H1 (cell line): ENCODE results near the gene PHEX. TPM values are rescaled to one million over a fixed set of nuclear protein-coding genes. Genes with fewer than 3 reads are reported as not detected.

Source experiments
- CTCF ChIA-PET: fragments of 300-600 bp; sonication (Branson Sonifier 250); formaldehyde crosslinking; loops from one replicate; lab custom pipeline; 2021; ENCODE audit not compliant: partially characterized antibody; lab: Charles Lee
- POLR2A ChIA-PET: fragments of 300-600 bp; sonication (Branson Sonifier 250); formaldehyde crosslinking; loops from one replicate; lab custom pipeline; 2021; ENCODE audit warnings: inconsistent platforms; ENCODE audit not compliant: partially characterized antibody; lab: Charles Lee
- DNase-seq, 2 experiments: peaks; one replicate each; pipeline versions ENCODE4 v3.0.0 to v3.0.0-alpha.2; 2010 to 2022; ENCODE audit warnings: low spot score in 2 of 2, low read depth in 1 of 2, mixed read lengths in 1 of 2
- FAIRE-seq: peaks from 2 replicates; lab custom pipeline; 2011; peaks lifted over from hg19 to GRCh38; lab: Jason Lieb, UNC
- H2AFZ ChIP-seq: 2 replicates; pipeline ENCODE4 v1.8.1; 2012; ENCODE audit warnings: low read length, inconsistent platforms
- H2AK5ac ChIP-seq: 2 replicates; pipeline ENCODE4 v1.6.1; 2013; ENCODE audit warnings: low read depth, low read length
- H2BK120ac ChIP-seq: replicated peaks from 2 replicates; pipeline ENCODE3; 2013; ENCODE audit warnings: low read depth, low read length, inconsistent platforms
- H2BK12ac ChIP-seq: 2 replicates; pipeline ENCODE4 v1.6.1; 2013; ENCODE audit warnings: low read depth, low read length
- H2BK15ac ChIP-seq: 2 replicates; pipeline ENCODE4 v1.6.1; 2013; ENCODE audit warnings: low read length
- H2BK20ac ChIP-seq: 2 replicates; pipeline ENCODE4 v1.6.1; 2013; ENCODE audit warnings: low read length
- H2BK5ac ChIP-seq: 2 replicates; pipeline ENCODE4 v1.6.1; 2013; ENCODE audit warnings: low read depth, low read length
- H3K14ac ChIP-seq: 2 replicates; pipeline ENCODE4 v1.6.1; 2013; ENCODE audit warnings: inconsistent platforms; ENCODE audit not compliant: insufficient read length
- H3K18ac ChIP-seq: 2 replicates; pipeline ENCODE4 v1.6.1; 2013; ENCODE audit warnings: low read length; ENCODE audit errors: extremely low read depth
- H3K23ac ChIP-seq: 2 replicates; pipeline ENCODE4 v1.6.1; 2013; ENCODE audit warnings: inconsistent platforms; ENCODE audit not compliant: insufficient read length
- H3K23me2 ChIP-seq: 2 replicates; pipeline ENCODE4 v1.6.1; 2013; ENCODE audit warnings: low read depth, low read length
- H3K27ac ChIP-seq: 2 replicates; pipeline ENCODE4 v1.6.1; 2011; ENCODE audit warnings: low read depth, low read length, inconsistent platforms
- H3K27me3 ChIP-seq, 4 experiments: replicated peaks in 1 of 4; 1 replicate in 1 of 4; 2 replicates in 3 of 4; pipeline versions ENCODE4 v1.6.1 to v1.8.1; 2011 to 2013; ENCODE audit warnings: low read length in 3 of 4, mild to moderate bottlenecking in 3 of 4, inconsistent platforms in 2 of 4, mixed read lengths in 2 of 4, moderate library complexity in 1 of 4; ENCODE audit not compliant: control insufficient read depth in 3 of 4, insufficient read depth in 3 of 4; ENCODE audit errors: extremely low read depth in 1 of 4
- H3K36me3 ChIP-seq, 4 experiments: 2 replicates each; pipeline versions ENCODE4 v1.6.1 to v1.8.1; 2011 to 2013; ENCODE audit warnings: mild to moderate bottlenecking in 4 of 4, low read length in 3 of 4, moderate library complexity in 2 of 4, control low read depth in 1 of 4, inconsistent platforms in 1 of 4; ENCODE audit not compliant: insufficient read depth in 4 of 4, control insufficient read depth in 2 of 4
- H3K4ac ChIP-seq: replicated peaks from 2 replicates; pipeline ENCODE3; 2013; ENCODE audit warnings: low read length, low read depth, mixed read lengths, inconsistent platforms; ENCODE audit not compliant: insufficient read length
- H3K4me1 ChIP-seq, 4 experiments: replicated peaks in 1 of 4; 1 replicate in 1 of 4; 2 replicates in 3 of 4; pipeline versions ENCODE4 v1.6.1 to v1.8.1; 2011 to 2013; ENCODE audit warnings: low read length in 3 of 4, inconsistent platforms in 2 of 4, mixed read lengths in 1 of 4; ENCODE audit not compliant: insufficient read depth in 4 of 4, control insufficient read depth in 3 of 4
- H3K4me2 ChIP-seq, 2 experiments: 2 replicates each; pipeline versions ENCODE4 v1.6.1 to v1.8.1; 2011 to 2013; ENCODE audit warnings: low read depth in 2 of 2, low read length in 2 of 2, control low read depth in 1 of 2, inconsistent platforms in 1 of 2, mild to moderate bottlenecking in 1 of 2; ENCODE audit not compliant: insufficient read depth in 1 of 2
- H3K4me3 ChIP-seq, 4 experiments: fragments of 200-600, 300-600 bp in 1 of 4; sonication (generic), shearing (Covaris generic), sonication (Bioruptor Twin) in 1 of 4; 2 replicates each; pipeline versions ENCODE4 v1.5.1 to v1.8.1; 2011 to 2016; ENCODE audit warnings: low read length in 4 of 4, low read depth in 3 of 4, control low read depth in 2 of 4, inconsistent platforms in 2 of 4, mild to moderate bottlenecking in 2 of 4, mixed read lengths in 1 of 4, moderate library complexity in 1 of 4; ENCODE audit not compliant: insufficient read depth in 2 of 4; ENCODE audit errors: extremely low read depth in 1 of 4
- H3K56ac ChIP-seq: replicated peaks from 2 replicates; pipeline ENCODE3; 2013; ENCODE audit warnings: low read depth, mild to moderate bottlenecking, mixed read lengths, low read length, inconsistent platforms; ENCODE audit not compliant: insufficient read length
- H3K79me1 ChIP-seq: 2 replicates; pipeline ENCODE4 v1.6.1; 2013; ENCODE audit warnings: low read depth, low read length, control low read depth
- H3K79me2 ChIP-seq, 2 experiments: 2 replicates each; pipeline versions ENCODE4 v1.6.1 to v1.8.1; 2012 to 2013; ENCODE audit warnings: low read length in 2 of 2, mild to moderate bottlenecking in 2 of 2, inconsistent platforms in 1 of 2; ENCODE audit not compliant: insufficient read depth in 2 of 2, control insufficient read depth in 1 of 2
- H3K9ac ChIP-seq, 4 experiments: replicated peaks in 1 of 4; 1 replicate in 1 of 4; 2 replicates in 3 of 4; pipeline versions ENCODE4 v1.6.1 to v1.8.1; 2011 to 2013; ENCODE audit warnings: low read depth in 3 of 4, low read length in 3 of 4, control low read depth in 2 of 4, mild to moderate bottlenecking in 2 of 4, moderate library complexity in 2 of 4, inconsistent platforms in 1 of 4; ENCODE audit errors: extremely low read depth in 1 of 4
- H3K9me3 ChIP-seq, 2 experiments: 2 replicates each; pipeline versions ENCODE4 v1.6.1 to v1.8.1; 2012 to 2013; ENCODE audit warnings: mild to moderate bottlenecking in 2 of 2, moderate library complexity in 2 of 2, control low read depth in 1 of 2, inconsistent platforms in 1 of 2, low read depth in 1 of 2, low read length in 1 of 2, mixed read lengths in 1 of 2; ENCODE audit not compliant: insufficient read depth in 2 of 2
- H4K20me1 ChIP-seq, 2 experiments: replicated peaks in 1 of 2; 2 replicates each; pipeline versions ENCODE3 to v1.8.1; 2011 to 2013; ENCODE audit warnings: inconsistent platforms in 2 of 2, low read length in 2 of 2, mild to moderate bottlenecking in 1 of 2; ENCODE audit not compliant: insufficient read depth in 2 of 2, control insufficient read depth in 1 of 2
- H4K5ac ChIP-seq: 2 replicates; pipeline ENCODE4 v1.6.1; 2013; ENCODE audit warnings: low read length, low read depth, mixed read lengths, inconsistent platforms; ENCODE audit not compliant: insufficient read length
- H4K8ac ChIP-seq: 2 replicates; pipeline ENCODE4 v1.8.0; 2013; ENCODE audit warnings: mild to moderate bottlenecking, moderate library complexity, low read length, inconsistent platforms; ENCODE audit not compliant: insufficient read depth; ENCODE audit errors: extremely low read depth
- H4K91ac ChIP-seq: replicated peaks from 2 replicates; pipeline ENCODE3; 2013; ENCODE audit warnings: low read length, mixed read lengths, inconsistent platforms; ENCODE audit not compliant: insufficient read length
- FOSL1 ChIP-seq: IDR thresholded peaks from 2 replicates; pipeline ENCODE4 v1.6.1; 2011; ENCODE audit warnings: mild to moderate bottlenecking, low read depth, low read length, moderate library complexity; ENCODE audit not compliant: insufficient read depth
- KDM5A ChIP-seq: fragments of 200-600 bp; IDR thresholded peaks from 2 replicates; pipeline ENCODE4 v1.7.1; 2012; ENCODE audit warnings: mild to moderate bottlenecking, low read length, inconsistent platforms, mixed read lengths
- WGBS, 2 experiments: shearing (Covaris generic) in 1 of 2; methylation state at CpG; one replicate each; pipeline versions ENCODE4 v1.1.6 to v1.1.7; 2013 to 2015; ENCODE audit warnings: low lambda C conversion rate in 2 of 2, mixed read lengths in 2 of 2, inconsistent platforms in 1 of 2, low coverage in 1 of 2, missing lambda C conversion rate in 1 of 2; ENCODE audit not compliant: insufficient replicate concordance in 2 of 2, insufficient coverage in 1 of 2, insufficient read length in 1 of 2; ENCODE audit errors: extremely low coverage in 1 of 2, missing lambda C conversion rate in 1 of 2; 5-methylcytosine and 5-hydroxymethylcytosine counted together
- polyA plus RNA-seq, 7 experiments: library from polyadenylated mRNA; depleted of rRNA in 3 of 7; stranded (reverse) in 5 of 7; unstranded in 2 of 7; fragments of >200 nt in 5 of 7; fragments of 200-250 nt in 2 of 7; gene quantifications; 1 replicate in 5 of 7; 2 replicates in 1 of 7; 4 replicates in 1 of 7; pipeline versions ENCODE4 v1.2.1 to v1.2.3, GENCODE V29; 2011 to 2013; ENCODE audit warnings: missing spikeins in 2 of 7, mixed read lengths in 2 of 7
- total RNA-seq: library from RNA; stranded (reverse); fragmentation: NEBNext Ultra II Directional; extraction: Animal tissue kit (Norgen Biotek cat#: 25700); gene quantifications from 2 replicates; pipeline ENCODE4 v1.2.1, GENCODE V29; 2021

The PHEX gene
- total and polyA plus RNA-seq, 2 of the 8 experiments (the other 6 are each of a cell fraction or from before 2014, with no cell fraction given) = 0.03 to 0.11 TPM

DNA sequence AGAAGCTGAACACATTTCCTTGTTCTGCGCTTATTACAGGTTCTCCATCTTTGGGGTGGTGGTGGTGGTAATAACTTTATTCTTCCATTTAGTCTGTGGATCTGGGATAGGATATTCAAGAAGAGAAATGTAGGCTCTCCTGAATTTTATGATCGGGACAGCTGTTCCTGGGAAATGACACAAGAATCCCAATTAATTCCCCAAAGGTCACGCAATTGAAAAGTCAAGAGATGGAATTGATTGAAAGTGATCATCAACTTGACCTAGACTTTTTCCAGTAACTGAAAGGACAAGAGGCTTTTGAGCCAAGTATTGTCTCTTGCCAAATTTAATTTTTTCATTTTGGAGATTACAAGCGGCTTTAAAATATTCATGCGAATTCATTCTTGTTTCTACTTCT, 141.8 kb downstream of the PHEX start:
- no peak overlapping the region for H2AK5ac ChIP-seq
- 95% methylated on average over 5 of the region's 5 CpGs; no CpG with 5 or more reads in 1 of the 2 experiments for WGBS, 2 experiments
- H3K4me2 ChIP-seq = no peak overlapping the region
- H3K23ac ChIP-seq = no peak overlapping the region
- no peak overlapping the region for H4K5ac ChIP-seq
- no peaks in the 10 kb centered on the region for H3K27me3 ChIP-seq
- POLR2A ChIA-PET = no interaction called here
- H3K9me3 ChIP-seq = no peaks in the 10 kb centered on the region
- H4K20me1 ChIP-seq = no peaks in the 10 kb centered on the region
- no peaks in the 10 kb centered on the region for H3K79me2 ChIP-seq
- no peak for FAIRE-seq
- H4K8ac ChIP-seq = no peak overlapping the region
- H3K18ac ChIP-seq = no peak overlapping the region
- H2BK12ac ChIP-seq = no peak overlapping the region
- H2BK5ac ChIP-seq = no peak overlapping the region
- H3K14ac ChIP-seq = no peak overlapping the region
- H3K27ac ChIP-seq = no peak overlapping the region
- no peaks in the 10 kb centered on the region for H3K4me1 ChIP-seq
- TF ChIP-seq KDM5A = no peak
- no peak for TF ChIP-seq FOSL1
- TF ChIP-seq, all 59 proteins: peak for 0
- no peak overlapping the region for H2BK20ac ChIP-seq
- H3K79me1 ChIP-seq = no peaks in the 10 kb centered on the region
- H3K23me2 ChIP-seq = no peaks in the 10 kb centered on the region
- H3K9ac ChIP-seq = no peak overlapping the region
- no peak overlapping the region for H3K4me3 ChIP-seq
- CTCF ChIA-PET = interaction anchor here (1.3 kb wide), 1 partner anchor 189 kb away, joined by 3 read pairs; no protein-coding TSS in a partner anchor
- H2BK120ac ChIP-seq = no peak overlapping the region
- no peak overlapping the region for H4K91ac ChIP-seq
- no peak overlapping the region for H3K4ac ChIP-seq
- H2AFZ ChIP-seq = no peak overlapping the region
- H3K56ac ChIP-seq = no peak overlapping the region
- no peak overlapping the region for H2BK15ac ChIP-seq
- DNase-seq = no peak
- H3K36me3 ChIP-seq = no peaks in the 10 kb centered on the region
